MM.1S (cell line): ENCODE measurements around the gene QRICH1.

ENCODE experiments used
- CTCF ChIP-seq: fragments of 300-600 bp; sonication (generic); IDR thresholded peaks from 2 replicates; pipeline ENCODE4 v1.5.1; 2016; ENCODE audit warnings: antibody characterized with exemption, low read length, mixed read lengths
- EZH2 ChIP-seq: fragments of 300-600 bp; sonication (generic); optimal IDR thresholded peaks from 2 replicates; pipeline ENCODE3; 2017; ENCODE audit warnings: low read depth, mild to moderate bottlenecking, antibody characterized with exemption, low read length, mixed read lengths

DNA sequence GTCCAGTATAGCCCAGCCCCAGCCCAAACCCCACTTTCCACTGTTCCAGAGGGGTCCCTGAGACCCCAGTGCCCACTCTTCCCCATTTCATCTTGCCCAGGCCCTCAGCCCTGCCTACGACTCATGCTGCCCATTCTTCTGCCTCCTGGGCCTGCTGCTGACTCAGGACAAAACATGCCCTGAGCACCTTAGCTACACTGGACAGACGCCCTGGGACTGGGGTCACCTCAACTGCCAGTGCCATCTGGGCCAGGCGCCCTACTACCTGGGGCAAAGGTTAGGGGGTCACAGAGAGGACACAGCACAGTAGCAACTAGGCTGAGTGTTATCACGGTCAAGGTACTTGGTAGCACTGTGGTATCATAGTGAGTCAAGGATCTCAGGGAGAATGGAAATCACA is 41.6 kb upstream of the QRICH1 start:
- TF ChIP-seq EZH2: no peak
- no peak for TF ChIP-seq CTCF
